MG63 (cell line): ENCODE data around the gene TLNRD1. TPM values are rescaled to one million over a fixed set of nuclear protein-coding genes. Genes with fewer than 3 reads are reported as not detected.

ENCODE experiments used
- DNase-seq: peaks from one replicate; pipeline ENCODE4 v3.0.0-alpha.2; 2020
- H3K27me3 ChIP-seq: fragments of 250-450 bp; sonication (Bioruptor Pico); 2 replicates; pipeline ENCODE4 v1.5.1; 2020; ENCODE audit warnings: mild to moderate bottlenecking, moderate library complexity
- H3K36me3 ChIP-seq: fragments of 250-450 bp; sonication (Bioruptor Pico); 2 replicates; pipeline ENCODE4 v1.5.1; 2020; ENCODE audit warnings: mild to moderate bottlenecking, moderate library complexity
- H3K4me3 ChIP-seq: fragments of 250-450 bp; sonication (Bioruptor Pico); 2 replicates; pipeline ENCODE4 v1.5.1; 2020; ENCODE audit warnings: mild to moderate bottlenecking, moderate library complexity
- H3K9me3 ChIP-seq: fragments of 250-450 bp; sonication (Bioruptor Pico); 2 replicates; pipeline ENCODE4 v1.5.1; 2020; ENCODE audit warnings: mild to moderate bottlenecking, moderate library complexity
- total RNA-seq: library from RNA; depleted of rRNA; stranded (reverse); fragments of >200 nt; shearing (Covaris generic); gene quantifications from 2 replicates; pipeline ENCODE4 v1.2.3, GENCODE V29; 2014; ENCODE audit warnings: low replicate concordance; rRNA removed

TLNRD1 gene
- total RNA-seq, 1 experiment from 2014 or later = 13.9 TPM

DNA sequence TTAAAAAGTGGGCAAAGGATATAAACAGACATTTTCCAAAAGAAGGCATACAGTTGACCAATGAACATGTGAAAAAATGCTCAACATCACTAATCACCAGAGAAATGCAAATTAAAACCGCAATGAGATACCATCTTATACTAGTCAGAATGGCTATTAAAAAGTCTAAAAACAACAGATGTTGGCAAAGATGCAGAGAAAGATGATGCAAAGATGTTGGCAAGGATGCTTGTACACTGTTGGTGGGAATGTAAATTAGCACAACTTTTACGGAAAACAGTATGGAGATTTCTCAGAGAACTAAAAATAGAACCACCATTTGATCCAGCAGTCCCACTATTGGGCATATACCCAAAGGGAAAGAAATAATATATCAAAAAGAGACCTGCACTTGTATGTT, 53.5 kb downstream of the TLNRD1 start:
- H3K36me3 ChIP-seq = no peaks in the 10 kb centered on the region
- no peak for DNase-seq
- no peak overlapping the region for H3K4me3 ChIP-seq
- no peaks in the 10 kb centered on the region for H3K27me3 ChIP-seq
- no peaks in the 10 kb centered on the region for H3K9me3 ChIP-seq

Other genes starting within 250 kb of the TLNRD1 start
- gene CEMIP, start 221.6 kb upstream of the TLNRD1 start, total RNA-seq = 5.4 and 8.0 TPM in 2 replicates
- 23.4 and 25.5 TPM in 2 replicates for gene MESD, start 11.1 kb upstream of the TLNRD1 start, total RNA-seq
- gene CFAP161, start 133.3 kb downstream of the TLNRD1 start, total RNA-seq = not detected in 2 replicates
- 0.10 and 2.3 TPM in 2 replicates for gene IL16, start 196.0 kb downstream of the TLNRD1 start, total RNA-seq